HG03139 (cell line): Measurements from ENCODE around the gene RAPSN.

Experiments
- ATAC-seq: cut with Tn5 transposase; IDR thresholded peaks from one replicate; pipeline ENCODE4 v1.9.1; 2021; ENCODE audit not compliant: unreplicated experiment

The RAPSN gene

DNA sequence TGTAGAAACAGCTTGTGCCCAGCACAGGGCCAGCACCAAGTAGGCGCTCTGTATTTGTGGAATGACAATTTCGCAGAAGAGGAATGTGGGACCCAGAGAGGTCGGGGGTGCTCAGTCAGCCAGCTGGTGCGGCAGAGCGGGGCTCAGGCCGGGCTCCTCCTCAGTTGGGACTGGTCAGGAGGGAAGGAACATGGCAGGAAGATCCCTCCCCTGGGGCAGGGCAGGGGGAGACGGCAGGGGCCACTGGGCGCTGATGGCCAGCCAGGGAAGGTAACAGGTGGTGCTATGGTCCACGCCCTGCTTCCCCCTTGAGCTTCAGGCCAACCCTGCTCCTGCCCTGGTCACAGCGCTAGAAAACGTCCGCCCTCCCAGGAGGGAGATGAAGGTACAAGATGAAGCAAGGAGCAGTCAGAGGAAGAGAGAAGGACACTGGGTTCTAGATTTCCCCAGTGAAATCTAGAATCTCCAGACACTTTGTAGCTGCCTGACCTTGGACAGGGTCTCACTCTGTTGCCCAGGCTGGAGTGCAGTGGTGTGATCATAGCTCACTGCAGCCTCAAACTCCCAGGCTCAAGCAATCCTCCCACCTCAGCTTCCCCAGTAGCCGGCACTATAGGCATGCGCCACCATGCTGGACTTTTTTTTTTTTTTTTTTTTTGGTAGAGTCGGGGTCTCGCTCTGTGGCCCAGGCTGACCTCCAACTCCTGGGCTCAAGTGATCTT lies 57.1 kb downstream of the RAPSN start:
- no peak for ATAC-seq

GRCh38 chr11:47391077-47391583 lies 57.8 kb downstream of the RAPSN start:
- ATAC-seq, result no peak

DNA sequence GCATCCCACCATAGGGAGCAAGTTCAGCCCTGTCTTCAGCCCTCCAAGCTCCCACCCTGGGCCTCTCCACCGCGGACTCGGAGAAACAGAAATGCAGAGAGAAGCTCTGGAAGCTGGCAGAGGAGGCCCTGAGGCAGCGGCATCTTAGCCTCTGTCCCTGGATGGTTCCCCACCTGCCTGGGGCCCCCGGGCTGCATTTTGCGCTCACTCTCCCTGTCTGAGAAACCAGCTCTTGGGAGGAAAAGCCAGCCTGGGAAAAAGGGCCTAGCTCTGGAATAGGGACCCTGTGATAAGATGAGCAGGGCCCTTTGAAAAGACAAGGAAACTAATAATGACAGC lies 58.5 kb downstream of the RAPSN start:
- ATAC-seq, result no peak

DNA sequence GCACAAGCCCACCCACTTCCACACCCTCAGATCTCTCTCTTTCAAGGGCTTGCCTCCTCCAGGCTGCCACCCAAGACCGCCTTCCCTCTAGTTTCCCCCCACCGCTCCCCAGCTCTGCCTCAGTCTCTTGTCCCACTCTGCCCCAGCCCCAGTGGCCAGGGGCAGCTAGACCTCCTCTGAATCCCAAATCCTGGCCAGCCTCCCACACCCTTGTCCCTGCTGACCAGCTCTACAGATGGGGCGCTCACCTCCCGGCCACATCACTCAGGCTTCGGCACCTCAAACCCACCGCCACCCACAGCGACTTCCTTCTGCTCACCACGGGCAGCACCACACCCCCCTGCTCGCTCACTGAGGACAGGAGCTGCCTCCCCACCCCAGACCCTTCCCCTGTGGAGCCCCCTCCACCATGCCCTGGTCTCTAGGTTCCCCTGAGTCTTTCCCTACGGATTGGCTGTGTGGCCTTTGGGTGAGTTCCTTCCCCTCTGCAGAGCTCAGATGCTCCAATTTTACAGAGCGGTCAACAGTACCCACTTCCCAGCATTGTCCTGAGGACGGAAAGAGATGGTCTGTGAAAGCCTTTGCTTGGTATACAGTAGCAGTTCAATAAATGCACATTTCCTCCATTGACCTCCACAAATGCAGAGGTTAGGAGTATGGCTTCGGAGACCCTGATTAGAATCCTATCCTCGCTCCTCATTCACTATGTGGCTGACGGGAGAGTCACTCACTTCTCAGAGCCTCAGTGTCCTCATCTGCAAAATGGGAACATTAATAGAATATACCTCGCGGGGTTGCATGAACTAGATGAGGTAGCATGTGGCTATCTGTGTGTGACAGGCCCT lies 59.1 kb downstream of the RAPSN start:
- ATAC-seq, result no peak

GRCh38 chr11:47388697-47389576 lies 60.0 kb downstream of the RAPSN start:
- no peak for ATAC-seq

DNA sequence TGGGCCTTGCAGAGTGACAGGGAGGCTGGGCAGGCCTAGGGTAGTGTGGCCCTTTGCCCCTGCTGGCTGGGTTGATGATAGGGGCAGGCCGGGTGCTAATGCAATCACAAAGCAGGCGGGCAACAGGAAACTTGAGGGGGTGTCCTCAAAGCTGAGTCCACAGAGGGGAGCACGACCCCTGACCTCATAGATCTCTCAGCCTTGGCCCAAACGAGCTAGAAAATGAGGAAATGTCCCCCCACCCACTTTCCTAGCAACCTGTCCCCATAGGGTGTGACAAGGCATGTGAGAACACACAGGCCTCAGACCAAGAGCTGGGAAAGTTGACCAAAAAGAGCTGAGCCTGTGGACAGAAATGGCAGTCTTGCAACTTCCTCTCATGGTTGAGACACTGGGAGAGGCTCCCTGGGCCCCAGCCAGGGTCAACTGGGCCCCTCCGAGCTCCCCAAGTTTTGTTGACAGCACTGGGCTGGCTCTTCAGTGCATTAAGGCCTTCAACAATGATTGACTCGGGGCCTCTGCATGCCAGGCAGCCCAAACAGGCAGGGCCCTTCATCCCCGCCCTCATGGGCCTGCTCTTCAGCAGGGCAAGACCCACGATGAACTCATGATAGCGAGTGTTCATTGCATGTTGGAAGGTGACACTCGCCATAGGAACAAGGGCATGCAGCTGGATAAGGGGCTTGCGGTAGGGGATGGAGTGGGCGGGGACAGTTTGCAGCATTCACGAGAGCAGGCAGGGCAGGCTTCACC lies 60.8 kb downstream of the RAPSN start:
- no peak for ATAC-seq
